Measurements from ENCODE around the gene CMIP. TPM values are rescaled to one million over a fixed set of nuclear protein-coding genes. Genes with fewer than 3 reads are reported as not detected.

CMIP gene
- total RNA-seq, 2 experiments from 2014 or later = 28.1 to 29.7 TPM

GRCh38 chr16:81629034-81629802, 184.6 kb downstream of the CMIP start:
- Mint-ChIP-seq H3K9me3 (no peaks in the 10 kb centered on the region), H3K4me3 (no peak overlapping the region), H3K4me1 (peaks cover 49% of the 10 kb centered on the region), H3K27ac (no peak overlapping the region), H3K27me3 (no peaks in the 10 kb centered on the region), H3K36me3 (no peaks in the 10 kb centered on the region)
- no peak for DNase-seq

GRCh38 chr16:81629896-81630634, 185.5 kb downstream of the CMIP start:
- H3K27me3 Mint-ChIP-seq = no peaks in the 10 kb centered on the region
- peak overlapping the region; percentile 21 for H3K27ac Mint-ChIP-seq
- no peaks in the 10 kb centered on the region for H3K36me3 Mint-ChIP-seq
- no peak overlapping the region for H3K4me3 Mint-ChIP-seq
- no peak for DNase-seq
- H3K4me1 Mint-ChIP-seq = peaks cover 55% of the 10 kb centered on the region
- no peaks in the 10 kb centered on the region for H3K9me3 Mint-ChIP-seq

- H3K4me3 Mint-ChIP-seq = no peak overlapping the region
- no peak overlapping the region for H3K27ac Mint-ChIP-seq
- no peaks in the 10 kb centered on the region for H3K36me3 Mint-ChIP-seq
- no peaks in the 10 kb centered on the region for H3K9me3 Mint-ChIP-seq
- no peaks in the 10 kb centered on the region for H3K27me3 Mint-ChIP-seq
- DNase-seq = peak; percentile 24
- H3K4me1 Mint-ChIP-seq = peaks cover 54% of the 10 kb centered on the region
Measured at GRCh38 chr16:81630635-81631031, 186.0 kb downstream of the CMIP start.

GRCh38 chr16:81632392-81633146, 188.0 kb downstream of the CMIP start:
- no peaks in the 10 kb centered on the region for H3K36me3 Mint-ChIP-seq
- no peaks in the 10 kb centered on the region for H3K9me3 Mint-ChIP-seq
- no peaks in the 10 kb centered on the region for H3K27me3 Mint-ChIP-seq
- H3K27ac Mint-ChIP-seq = peak overlapping the region; percentile 91
- H3K4me1 Mint-ChIP-seq = peaks cover 60% of the 10 kb centered on the region
- DNase-seq = peak; percentile 76
- H3K4me3 Mint-ChIP-seq = peak overlapping the region; percentile 53

GRCh38 chr16:81633147-81633619, 188.6 kb downstream of the CMIP start:
- DNase-seq = peak; percentile 33
- H3K27ac Mint-ChIP-seq = peak overlapping the region; percentile 91
- H3K36me3 Mint-ChIP-seq = no peaks in the 10 kb centered on the region
- H3K4me3 Mint-ChIP-seq = peak overlapping the region; percentile 53
- peaks cover 60% of the 10 kb centered on the region for H3K4me1 Mint-ChIP-seq
- H3K27me3 Mint-ChIP-seq = no peaks in the 10 kb centered on the region
- no peaks in the 10 kb centered on the region for H3K9me3 Mint-ChIP-seq

- Mint-ChIP-seq H3K4me3 (no peak overlapping the region), H3K9me3 (no peaks in the 10 kb centered on the region), H3K27me3 (no peaks in the 10 kb centered on the region), H3K4me1 (peaks cover 60% of the 10 kb centered on the region), H3K27ac (peak overlapping the region; percentile 46), H3K36me3 (no peaks in the 10 kb centered on the region)
- DNase-seq = no peak
Measured at GRCh38 chr16:81633680-81634379, 189.2 kb downstream of the CMIP start.

GRCh38 chr16:81634380-81635062, 189.9 kb downstream of the CMIP start:
- DNase-seq = no peak
- Mint-ChIP-seq H3K9me3 (no peaks in the 10 kb centered on the region), H3K27ac (peak overlapping the region; percentile 46), H3K4me1 (peaks cover 56% of the 10 kb centered on the region), H3K4me3 (no peak overlapping the region), H3K36me3 (no peaks in the 10 kb centered on the region), H3K27me3 (no peaks in the 10 kb centered on the region)

- H3K27ac Mint-ChIP-seq = no peak overlapping the region
- H3K36me3 Mint-ChIP-seq = no peaks in the 10 kb centered on the region
- no peak overlapping the region for H3K4me3 Mint-ChIP-seq
- no peaks in the 10 kb centered on the region for H3K27me3 Mint-ChIP-seq
- DNase-seq = no peak
- no peaks in the 10 kb centered on the region for H3K9me3 Mint-ChIP-seq
- H3K4me1 Mint-ChIP-seq = peaks cover 51% of the 10 kb centered on the region
Measured at GRCh38 chr16:81635063-81635937, 190.7 kb downstream of the CMIP start.

- Mint-ChIP-seq H3K27me3 (no peaks in the 10 kb centered on the region), H3K9me3 (no peaks in the 10 kb centered on the region), H3K36me3 (no peaks in the 10 kb centered on the region), H3K27ac (no peak overlapping the region), H3K4me3 (no peak overlapping the region), H3K4me1 (peaks cover 40% of the 10 kb centered on the region)
- no peak for DNase-seq
Measured at GRCh38 chr16:81636298-81636993, 191.8 kb downstream of the CMIP start.

GRCh38 chr16:81637336-81638235, 193.0 kb downstream of the CMIP start:
- no peak for DNase-seq
- Mint-ChIP-seq H3K4me1 (peaks cover 31% of the 10 kb centered on the region), H3K27ac (no peak overlapping the region), H3K4me3 (no peak overlapping the region), H3K36me3 (no peaks in the 10 kb centered on the region), H3K27me3 (no peaks in the 10 kb centered on the region), H3K9me3 (no peaks in the 10 kb centered on the region)

- no peak overlapping the region for H3K27ac Mint-ChIP-seq
Measured at GRCh38 chr16:81638286-81638945, 193.8 kb downstream of the CMIP start.

GRCh38 chr16:81639348-81639747, 194.7 kb downstream of the CMIP start:
- H3K4me1 Mint-ChIP-seq = peaks cover 18% of the 10 kb centered on the region
- H3K9me3 Mint-ChIP-seq = no peaks in the 10 kb centered on the region
- H3K36me3 Mint-ChIP-seq = no peaks in the 10 kb centered on the region
- no peaks in the 10 kb centered on the region for H3K27me3 Mint-ChIP-seq
- H3K27ac Mint-ChIP-seq = no peak overlapping the region
- H3K4me3 Mint-ChIP-seq = no peak overlapping the region
- DNase-seq = no peak

More at GRCh38 chr16:81638286-81638945, 193.8 kb downstream of the CMIP start:
- H3K36me3 Mint-ChIP-seq = no peaks in the 10 kb centered on the region
- no peak for DNase-seq
- peaks cover 27% of the 10 kb centered on the region for H3K4me1 Mint-ChIP-seq
- no peaks in the 10 kb centered on the region for H3K27me3 Mint-ChIP-seq
- H3K4me3 Mint-ChIP-seq = no peak overlapping the region
- H3K9me3 Mint-ChIP-seq = no peaks in the 10 kb centered on the region
